Hematopoietic multipotent progenitor cell treated with erythropoietin and hydrocortisone succinate and interleukin-3 and kit ligand, for 17 days (in vitro differentiated cells): Measurements from ENCODE around the gene SLC27A1.
"Not testable (repeated sequence)": the region's sequence is repeated elsewhere in the genome, so short reads cannot be mapped to it uniquely, and the experiment has no call there.

Experiments
- DNase-seq: peaks from one replicate; pipeline ENCODE4 v3.0.0-alpha.2; 2015; ENCODE audit warnings: low spot score

SLC27A1 gene

DNA sequence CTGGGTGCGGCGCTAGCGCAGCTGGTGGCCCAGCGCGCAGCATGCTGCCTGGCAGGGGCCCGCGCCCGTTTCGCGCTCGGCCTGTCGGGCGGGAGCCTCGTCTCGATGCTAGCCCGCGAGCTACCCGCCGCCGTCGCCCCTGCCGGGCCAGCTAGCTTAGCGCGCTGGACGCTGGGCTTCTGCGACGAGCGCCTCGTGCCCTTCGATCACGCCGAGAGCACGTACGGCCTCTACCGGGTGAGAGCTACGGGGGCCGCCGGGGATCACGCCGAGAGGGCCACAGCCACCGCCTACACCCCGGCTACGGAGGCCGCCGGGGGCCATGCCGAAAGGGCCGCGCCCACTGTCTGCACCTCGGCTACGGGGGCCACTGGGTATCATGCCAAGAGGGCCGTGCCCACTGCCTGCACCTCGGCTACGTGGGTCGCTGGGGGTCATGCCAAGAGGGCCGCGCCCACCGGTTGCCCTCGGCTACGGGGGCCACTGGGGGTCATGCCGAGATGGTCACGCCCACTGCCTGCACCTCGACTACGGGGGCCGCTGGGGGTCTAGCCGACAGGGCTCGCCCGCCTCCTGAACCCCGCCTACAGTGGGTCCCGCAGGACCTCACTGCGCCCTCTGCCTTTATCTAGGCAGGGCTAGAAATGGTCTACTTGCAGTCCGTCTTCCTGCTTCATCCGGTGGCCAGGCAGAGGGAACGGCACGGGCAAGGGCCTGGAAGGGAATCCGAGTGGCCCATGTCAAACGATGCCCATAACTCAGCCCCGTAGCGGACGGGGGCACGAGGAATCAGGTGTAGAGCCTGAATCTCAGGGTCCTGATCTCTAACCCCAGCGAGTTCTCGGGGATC is 41.6 kb downstream of the SLC27A1 start:
- DNase-seq: peak; percentile 77

DNA sequence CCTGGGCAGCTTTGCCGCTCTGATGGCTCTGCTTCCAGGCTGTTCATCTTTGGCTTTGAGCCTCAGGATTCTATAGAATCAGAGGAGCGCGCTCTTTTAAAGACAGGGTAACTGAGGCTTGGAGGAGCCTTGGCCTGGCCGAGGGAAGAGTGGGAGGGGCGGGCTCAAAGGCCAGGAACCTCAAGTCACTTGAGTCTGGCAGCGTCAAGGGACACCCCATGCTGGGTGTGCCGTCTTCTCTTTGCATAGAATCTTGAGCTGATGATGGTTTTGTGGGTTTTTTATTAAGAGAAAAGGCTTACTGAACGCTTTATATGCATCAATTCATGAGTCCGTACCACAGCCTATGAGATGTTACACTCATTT is 42.2 kb downstream of the SLC27A1 start:
- DNase-seq: no peak

DNA sequence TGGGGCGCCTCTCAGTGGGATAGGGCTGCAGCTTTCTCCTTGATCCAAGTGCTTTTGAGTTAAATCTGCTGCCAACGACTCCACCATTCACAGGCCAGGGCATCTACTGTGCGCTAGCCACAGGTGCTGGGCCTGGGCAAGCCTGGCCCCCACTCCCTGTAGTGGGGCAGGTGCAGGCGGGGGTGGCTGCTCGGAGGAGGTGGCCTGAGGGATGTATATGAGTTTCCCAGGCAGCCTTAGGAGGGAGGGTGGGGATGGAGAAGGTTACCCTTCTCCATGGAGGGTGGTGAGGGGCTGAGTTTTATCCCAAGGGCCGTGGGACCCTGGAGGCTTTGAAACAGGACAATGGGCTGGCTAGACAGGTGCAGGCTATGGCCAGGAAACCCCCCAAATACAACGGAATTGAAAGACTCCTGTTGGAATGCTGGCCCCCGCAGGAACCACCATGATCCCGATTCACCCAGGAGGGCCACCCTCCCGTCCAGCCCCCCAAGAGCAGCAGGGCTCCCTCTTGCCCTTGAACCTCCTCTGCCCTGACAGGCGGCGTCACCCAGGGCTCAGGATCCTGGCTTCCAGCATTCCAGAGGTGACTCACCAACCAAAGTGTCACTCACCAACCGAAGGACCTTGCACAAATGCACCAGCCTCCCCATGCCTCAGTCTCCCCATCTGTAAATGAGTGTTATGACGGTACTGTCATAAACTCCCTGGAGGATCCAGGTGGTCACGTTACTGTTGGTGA is 45.3 kb downstream of the SLC27A1 start:
- DNase-seq: no peak

- DNase-seq: no peak
Measured at GRCh38 chr19:17517898-17518297, 47.6 kb downstream of the SLC27A1 start.

DNA sequence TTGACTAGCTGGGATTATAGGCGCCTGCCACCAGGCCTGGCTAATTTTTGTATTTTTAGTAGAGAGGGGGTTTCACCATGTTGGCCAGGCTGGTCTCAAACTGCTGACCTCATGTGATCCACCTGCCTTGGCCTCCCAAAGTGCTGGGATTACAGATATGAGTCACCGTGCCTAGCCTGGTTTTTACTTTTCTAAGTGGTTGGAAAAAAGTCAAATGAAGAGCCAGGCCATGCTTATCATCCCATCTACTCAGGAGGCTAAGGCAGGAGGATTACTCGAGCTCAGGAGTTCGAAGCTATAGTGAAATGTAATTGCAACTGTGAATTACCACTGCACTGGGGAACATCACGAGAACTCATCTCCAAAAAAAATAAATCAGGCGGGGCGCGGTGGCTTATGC is 48.3 kb downstream of the SLC27A1 start:
- not testable (repeated sequence) for DNase-seq

- DNase-seq: no peak
Measured at GRCh38 chr19:17519967-17520366, 49.6 kb downstream of the SLC27A1 start.

DNA sequence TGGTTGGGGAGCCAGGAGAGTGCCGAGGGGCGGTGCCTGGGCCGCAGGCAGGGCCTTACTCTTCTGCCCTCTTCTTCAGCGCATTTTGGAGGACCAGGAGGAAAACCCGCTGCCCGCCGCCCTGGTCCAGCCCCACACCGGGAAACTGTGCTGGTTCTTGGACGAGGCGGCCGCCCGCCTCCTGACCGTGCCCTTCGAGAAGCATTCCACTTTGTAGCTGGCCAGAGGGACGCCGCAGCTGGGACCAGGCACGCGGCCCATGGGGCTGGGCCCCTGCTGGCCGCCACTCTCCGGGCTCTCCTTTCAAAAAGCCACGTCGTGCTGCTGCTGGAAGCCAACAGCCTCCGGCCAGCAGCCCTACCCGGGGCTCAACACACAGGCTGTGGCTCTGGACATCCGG is 50.5 kb downstream of the SLC27A1 start:
- no peak for DNase-seq

DNA sequence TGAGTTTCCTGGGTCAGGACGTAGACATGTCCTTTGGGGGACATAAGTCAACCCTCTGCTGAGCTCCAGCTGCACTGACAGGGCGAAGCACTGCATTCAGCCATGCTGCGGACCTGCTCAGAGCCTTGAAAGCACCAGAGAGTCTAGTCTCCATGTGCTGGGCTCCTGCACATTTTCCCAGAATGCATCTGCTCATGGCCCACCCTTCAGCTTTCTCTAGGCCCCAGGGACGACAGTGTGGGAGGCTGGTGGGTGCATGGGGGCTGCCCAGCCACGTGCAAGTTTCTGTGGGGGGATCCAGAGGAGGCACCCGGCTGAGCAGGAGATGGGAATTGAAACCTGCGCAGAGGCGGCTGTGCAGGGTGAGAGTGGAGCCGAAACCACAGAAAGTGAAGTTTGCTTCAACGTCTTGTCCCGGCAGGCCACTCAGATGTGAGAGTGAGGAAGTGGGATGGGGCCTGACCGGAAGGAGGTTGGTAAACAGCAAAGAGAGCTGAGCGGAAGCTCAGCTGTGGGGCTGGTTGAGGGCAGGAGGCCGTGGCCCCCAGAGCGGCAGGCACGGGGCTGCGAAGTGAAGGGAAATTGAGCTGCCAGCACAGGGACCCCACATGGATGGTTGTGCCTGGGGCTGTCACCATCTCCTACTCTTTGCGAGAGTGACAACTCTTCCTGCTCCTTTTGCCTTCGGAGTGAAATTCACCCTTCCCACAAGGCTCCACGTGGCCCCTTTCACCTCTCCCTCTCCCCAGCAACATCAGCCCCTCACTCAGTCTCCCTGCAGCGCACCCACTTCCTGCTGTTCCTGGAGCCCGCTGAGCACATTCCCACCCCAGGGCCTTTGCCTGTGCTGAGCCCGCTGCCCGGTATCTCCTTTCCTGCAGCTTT is 52.9 kb downstream of the SLC27A1 start:
- no peak for DNase-seq

GRCh38 chr19:17524651-17525050 is 54.3 kb downstream of the SLC27A1 start:
- no peak for DNase-seq

- no peak for DNase-seq
Measured at GRCh38 chr19:17525141-17525540, 54.8 kb downstream of the SLC27A1 start.

DNA sequence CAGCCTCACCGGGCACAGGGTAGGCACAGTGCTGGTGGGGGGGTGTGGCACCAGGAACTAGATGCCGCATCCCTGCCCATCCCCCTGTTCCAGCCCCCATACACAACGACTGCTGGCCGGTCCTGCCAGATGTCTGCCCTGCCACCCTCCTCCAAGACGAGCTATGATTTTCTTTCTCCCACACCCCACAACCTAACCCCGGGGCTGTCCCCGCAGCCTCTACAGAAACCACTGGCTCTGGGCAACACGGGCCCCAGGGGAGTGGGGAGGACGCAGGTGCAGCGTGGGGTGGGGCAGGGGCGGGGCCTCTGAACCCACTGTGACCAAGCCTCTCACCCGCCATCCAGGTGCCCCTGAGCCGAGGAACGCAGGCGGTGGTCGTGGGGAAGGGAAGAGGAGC is 56.6 kb downstream of the SLC27A1 start:
- no peak for DNase-seq

GRCh38 chr19:17527326-17527725 is 57.0 kb downstream of the SLC27A1 start:
- no peak for DNase-seq

DNA sequence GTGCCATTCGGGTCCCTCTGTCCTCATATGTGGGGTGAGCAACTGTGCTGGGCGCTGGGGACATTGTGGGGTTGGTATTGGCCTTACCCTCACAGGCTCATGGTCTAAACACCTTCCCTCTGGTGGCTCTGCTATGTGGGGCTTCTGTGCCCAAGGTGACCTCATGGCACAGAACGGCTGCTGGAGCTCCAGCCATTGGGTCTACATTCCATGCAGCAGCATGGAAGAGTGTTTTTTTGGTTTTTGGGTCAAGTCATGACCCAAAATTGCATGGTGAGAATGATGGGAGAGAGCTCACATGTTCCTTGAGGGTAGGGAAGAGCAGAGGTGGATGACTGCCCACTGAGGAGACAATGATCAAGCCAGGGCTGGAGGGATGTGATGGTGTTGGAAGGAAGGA is 58.3 kb downstream of the SLC27A1 start:
- no peak for DNase-seq

GRCh38 chr19:17529239-17530158 is 59.2 kb downstream of the SLC27A1 start:
- no peak for DNase-seq

GRCh38 chr19:17530586-17530985 is 60.3 kb downstream of the SLC27A1 start:
- DNase-seq: no peak

DNA sequence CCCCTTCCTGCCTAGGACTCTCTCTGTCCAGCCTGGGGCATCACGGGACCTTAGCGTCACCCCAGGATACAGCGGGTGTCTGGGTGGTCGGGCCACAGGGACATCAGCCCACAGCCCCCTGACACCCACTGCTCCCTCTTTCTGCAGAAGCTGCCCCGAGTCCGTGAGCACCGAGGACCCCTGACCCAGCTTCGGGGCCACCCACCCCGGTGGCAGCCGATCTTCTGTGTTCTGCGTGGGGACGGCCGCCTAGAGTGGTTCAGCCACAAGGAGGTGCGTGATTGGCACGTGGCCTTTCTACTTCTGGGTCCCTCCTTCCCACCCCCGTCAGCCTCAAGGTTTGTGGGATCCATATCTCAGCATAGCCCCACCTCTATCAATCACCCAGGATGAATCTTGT is 61.8 kb downstream of the SLC27A1 start:
- DNase-seq: no peak

DNA sequence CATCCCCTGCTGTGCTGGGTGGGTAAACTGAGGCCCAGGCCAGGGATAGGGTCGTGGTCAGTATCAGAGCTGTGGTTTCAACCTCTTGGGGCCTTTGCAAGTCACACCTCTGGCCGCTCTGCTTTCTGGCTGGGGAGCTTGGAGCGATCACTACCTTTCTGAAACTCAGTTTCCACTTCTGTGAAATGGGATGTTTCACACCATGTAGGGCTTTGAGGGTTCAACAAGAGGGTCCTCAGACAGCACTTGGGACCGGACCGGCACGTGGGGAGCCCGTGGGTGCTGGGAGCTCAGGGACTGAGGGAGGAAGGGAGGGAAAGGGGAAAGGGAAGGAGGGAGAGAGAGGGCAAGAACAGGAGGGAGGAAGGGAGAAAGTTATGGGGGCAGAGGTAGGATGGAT is 62.2 kb downstream of the SLC27A1 start:
- DNase-seq: no peak

GRCh38 chr19:17534767-17535166 is 64.4 kb downstream of the SLC27A1 start:
- no peak for DNase-seq

- DNase-seq: no peak
Measured at GRCh38 chr19:17536955-17537354, 66.6 kb downstream of the SLC27A1 start.

DNA sequence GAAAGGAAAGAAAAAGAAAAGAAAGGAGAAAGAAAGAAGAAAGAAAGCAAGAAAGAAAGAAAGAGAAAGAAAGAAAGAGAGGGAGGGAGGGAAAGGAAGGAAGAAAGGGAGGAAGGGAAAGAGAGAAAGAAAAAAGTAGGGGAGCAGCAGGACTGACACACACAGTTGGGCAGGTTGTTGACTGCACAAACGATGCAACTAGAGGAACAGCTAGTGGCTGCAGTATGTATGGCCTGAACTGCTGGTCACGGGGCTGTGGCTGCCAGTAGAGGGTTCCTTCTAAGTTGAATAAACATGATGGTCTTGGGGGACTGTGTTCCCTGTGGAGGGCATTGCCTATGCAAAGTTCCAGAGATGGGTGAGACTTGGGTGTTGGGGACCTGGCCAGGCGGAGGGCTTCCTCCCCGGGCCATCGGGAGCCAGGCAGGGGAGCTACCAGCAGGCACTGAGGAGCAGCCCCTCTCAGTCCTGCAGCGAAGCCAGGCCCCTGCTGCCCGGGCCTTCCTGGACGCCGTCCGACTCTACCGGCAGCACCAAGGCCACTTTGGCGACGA is 68.4 kb downstream of the SLC27A1 start:
- no peak for DNase-seq
